Raji (cell line): ENCODE data around the gene JMJD1C.

Experiments used
- POLR2A ChIP-seq: IDR thresholded peaks from 2 replicates; pipeline ENCODE4 v1.6.1; 2011; ENCODE audit warnings: low read depth, low read length, control low read depth; ENCODE audit not compliant: insufficient read depth

The JMJD1C gene

GRCh38 chr10:63458177-63458576, 7.6 kb downstream of the JMJD1C start:
- TF ChIP-seq POLR2A: no peak

- no peak for TF ChIP-seq POLR2A
Measured at GRCh38 chr10:63457594-63457993, 8.2 kb downstream of the JMJD1C start.

- no peak for TF ChIP-seq POLR2A
Measured at GRCh38 chr10:63456437-63457210, 9.2 kb downstream of the JMJD1C start.

- no peak for TF ChIP-seq POLR2A
Measured at GRCh38 chr10:63455507-63455906, 10.3 kb downstream of the JMJD1C start.

- TF ChIP-seq POLR2A: no peak
Measured at GRCh38 chr10:63454631-63455030, 11.1 kb downstream of the JMJD1C start.

GRCh38 chr10:63452524-63452923, 13.3 kb downstream of the JMJD1C start:
- TF ChIP-seq POLR2A: no peak

- no peak for TF ChIP-seq POLR2A
Measured at GRCh38 chr10:63446716-63447440, 18.9 kb downstream of the JMJD1C start.

GRCh38 chr10:63441404-63441803, 24.4 kb downstream of the JMJD1C start:
- no peak for TF ChIP-seq POLR2A

GRCh38 chr10:63439607-63440006, 26.2 kb downstream of the JMJD1C start:
- TF ChIP-seq POLR2A: no peak

GRCh38 chr10:63438506-63439498, 27.0 kb downstream of the JMJD1C start:
- TF ChIP-seq POLR2A: no peak

GRCh38 chr10:63437116-63437949, 28.4 kb downstream of the JMJD1C start:
- no peak for TF ChIP-seq POLR2A

- TF ChIP-seq POLR2A: no peak
Measured at GRCh38 chr10:63436225-63436624, 29.6 kb downstream of the JMJD1C start.

GRCh38 chr10:63434866-63435854, 30.6 kb downstream of the JMJD1C start:
- no peak for TF ChIP-seq POLR2A

GRCh38 chr10:63431962-63432797, 33.6 kb downstream of the JMJD1C start:
- no peak for TF ChIP-seq POLR2A
